HepG2 (cell line): ENCODE data around the gene CELSR3. TPM values are rescaled to one million over a fixed set of nuclear protein-coding genes. Genes with fewer than 3 reads are reported as not detected.

Source experiments
- CBFB ChIP-seq: sonication (generic); formaldehyde crosslinking; IDR thresholded peaks from 2 replicates; pipeline ENCODE4 v1.4.0; 2020; ENCODE audit warnings: missing genetic modification reagents
- GATAD1 ChIP-seq: IDR thresholded peaks from 2 replicates; pipeline ENCODE4 v1.6.1; 2016; ENCODE audit warnings: missing genetic modification reagents, missing compliant biosample characterization
- HDAC1 ChIP-seq: sonication (generic); formaldehyde crosslinking; IDR thresholded peaks from 2 replicates; pipeline ENCODE4 v1.5.1; 2020; ENCODE audit warnings: mild to moderate bottlenecking, missing genetic modification reagents
- HMG20B ChIP-seq: conservative IDR thresholded peaks from 2 replicates; pipeline ENCODE4 v1.6.1; 2016; ENCODE audit warnings: missing genetic modification reagents, missing compliant biosample characterization
- KAT8 ChIP-seq: IDR thresholded peaks from 2 replicates; pipeline ENCODE4 v1.6.1; 2016; ENCODE audit warnings: missing genetic modification reagents, missing compliant biosample characterization
- MEIS2 ChIP-seq: sonication (generic); formaldehyde crosslinking; IDR thresholded peaks from 2 replicates; pipeline ENCODE4 v1.9.0; 2021; ENCODE audit warnings: mild to moderate bottlenecking, missing genetic modification reagents
- MXI1 ChIP-seq: IDR thresholded peaks from 3 replicates; pipeline ENCODE4 v1.6.1; 2012; ENCODE audit warnings: low read depth, low read length, inconsistent platforms, borderline replicate concordance
- NBN ChIP-seq: fragments of 450-650 bp; conservative IDR thresholded peaks from 2 replicates; pipeline ENCODE4 v1.6.1; 2017
- NCOA2 ChIP-seq: sonication (generic); formaldehyde crosslinking; IDR thresholded peaks from 2 replicates; pipeline ENCODE4 v1.8.0; 2022; ENCODE audit warnings: inconsistent platforms
- PRPF4 ChIP-seq: fragments of 200-400 bp; formaldehyde crosslinking; IDR thresholded peaks from 2 replicates; pipeline ENCODE4 v1.6.1; 2016; ENCODE audit warnings: low read length, low read depth; ENCODE audit not compliant: poor library complexity, severe bottlenecking
- SNAPC2 ChIP-seq: sonication (generic); formaldehyde crosslinking; IDR thresholded peaks from 2 replicates; pipeline ENCODE4 v1.8.1; 2022; ENCODE audit warnings: mild to moderate bottlenecking, missing genetic modification reagents
- SRSF4 ChIP-seq: fragments of 200-400 bp; formaldehyde crosslinking; IDR thresholded peaks from one replicate; pipeline ENCODE4 v1.6.1; 2018; ENCODE audit warnings: mild to moderate bottlenecking, low read depth, low read length, moderate library complexity; ENCODE audit not compliant: poor library complexity, severe bottlenecking
- ZFP41 ChIP-seq: sonication (generic); formaldehyde crosslinking; IDR thresholded peaks from 2 replicates; pipeline ENCODE4 v1.4.0; 2020; ENCODE audit warnings: mild to moderate bottlenecking, missing genetic modification reagents, borderline replicate concordance
- ZNF343 ChIP-seq: sonication (generic); formaldehyde crosslinking; IDR thresholded peaks from 2 replicates; pipeline ENCODE4 v1.4.0; 2020; ENCODE audit warnings: mild to moderate bottlenecking, missing genetic modification reagents
- ZNF776 ChIP-seq: sonication (generic); formaldehyde crosslinking; IDR thresholded peaks from 2 replicates; pipeline ENCODE4 v1.4.0; 2020; ENCODE audit warnings: mild to moderate bottlenecking, missing genetic modification reagents
- ZNF850 ChIP-seq: sonication (generic); formaldehyde crosslinking; conservative IDR thresholded peaks from 2 replicates; pipeline ENCODE4 v1.9.0; 2021; ENCODE audit warnings: mild to moderate bottlenecking, missing genetic modification reagents
- polyA plus RNA-seq, 8 experiments: library from polyadenylated mRNA; depleted of rRNA in 3 of 8; stranded (reverse) in 7 of 8; unstranded in 1 of 8; fragments of >200 nt; fragmentation: Illumina TruSeq in 4 of 8; extraction: Trizol in 4 of 8; gene quantifications; 2 replicates each; pipeline versions ENCODE4 v1.2.1 to v1.2.3, GENCODE V29; 2011 to 2016; ENCODE audit warnings: low read depth in 4 of 8, missing spikeins in 1 of 8, mixed read lengths in 1 of 8; ENCODE audit not compliant: insufficient read depth in 1 of 8
- total RNA-seq, 5 experiments: library from RNA; depleted of rRNA; stranded (reverse); fragments of >200 nt; fragmentation: Illumina TruSeq; extraction: Trizol; gene quantifications; 2 replicates each; pipeline ENCODE4 v1.2.3, GENCODE V29; 2016; ENCODE audit warnings: low read depth in 1 of 5
- TF ChIP-seq, protein P1 (sequence below): sonication (generic); formaldehyde crosslinking; IDR thresholded peaks from 2 replicates; pipeline ENCODE4 v1.4.0; 2020; ENCODE audit warnings: missing genetic modification reagents
- TF ChIP-seq, protein P2 (sequence below): sonication (generic); formaldehyde crosslinking; conservative IDR thresholded peaks from 2 replicates; pipeline ENCODE4 v1.5.0; 2020; ENCODE audit warnings: missing genetic modification reagents
- TF ChIP-seq, protein P3 (sequence below): sonication (generic); formaldehyde crosslinking; IDR thresholded peaks from 2 replicates; pipeline ENCODE4 v1.5.0; 2020; ENCODE audit warnings: missing genetic modification reagents
- TF ChIP-seq, protein P4 (sequence below): sonication (generic); formaldehyde crosslinking; IDR thresholded peaks from 2 replicates; pipeline ENCODE4 v1.5.1; 2020; ENCODE audit warnings: missing genetic modification reagents, mild to moderate bottlenecking, borderline replicate concordance
- TF ChIP-seq, protein P5 (sequence below): sonication (generic); formaldehyde crosslinking; IDR thresholded peaks from 2 replicates; pipeline ENCODE4 v1.4.0; 2020; ENCODE audit warnings: missing genetic modification reagents, mild to moderate bottlenecking, borderline replicate concordance
- TF ChIP-seq, protein P6 (sequence below): sonication (generic); formaldehyde crosslinking; IDR thresholded peaks from 2 replicates; pipeline ENCODE4 v1.5.0; 2020; ENCODE audit warnings: missing genetic modification reagents

Gene CELSR3
- total and polyA plus RNA-seq, 2 of the 13 experiments (the other 11 are each of a cell fraction or from before 2014, with no cell fraction given) = 5.4 to 6.7 TPM

DNA sequence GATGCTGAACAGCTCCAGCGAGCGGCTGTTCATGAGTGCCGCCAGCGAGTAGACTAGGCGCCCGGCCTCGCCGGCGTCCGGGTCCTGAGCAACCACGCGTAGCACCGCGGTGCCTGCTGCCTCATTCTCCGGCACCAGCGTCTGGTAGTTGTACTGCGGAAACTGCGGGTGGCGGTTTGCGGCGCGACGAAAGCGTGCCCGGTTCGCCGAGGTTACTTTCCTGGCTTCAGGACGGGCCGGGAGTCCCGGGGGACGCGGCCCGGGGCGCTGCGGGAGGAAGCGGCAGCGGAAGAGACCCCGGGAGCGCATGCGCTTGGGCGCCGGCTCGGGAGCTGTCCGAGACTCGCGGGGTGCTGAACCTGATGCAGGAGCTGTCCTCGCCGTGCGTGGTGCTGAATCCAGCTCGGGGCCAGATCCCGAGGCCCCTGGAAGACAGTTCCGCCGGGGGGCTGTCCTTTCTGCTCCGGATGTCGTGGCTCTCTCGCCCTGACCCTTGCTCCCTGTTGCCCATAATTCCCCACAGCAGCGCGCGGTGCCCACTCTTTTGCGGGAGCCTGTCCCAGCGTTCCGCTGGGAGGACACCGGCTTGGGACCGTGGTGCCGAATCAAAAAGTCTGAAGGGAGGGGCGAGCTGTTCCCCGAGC is 1.1 kb downstream of the CELSR3 start (continued):
- TF ChIP-seq, protein P1, sequence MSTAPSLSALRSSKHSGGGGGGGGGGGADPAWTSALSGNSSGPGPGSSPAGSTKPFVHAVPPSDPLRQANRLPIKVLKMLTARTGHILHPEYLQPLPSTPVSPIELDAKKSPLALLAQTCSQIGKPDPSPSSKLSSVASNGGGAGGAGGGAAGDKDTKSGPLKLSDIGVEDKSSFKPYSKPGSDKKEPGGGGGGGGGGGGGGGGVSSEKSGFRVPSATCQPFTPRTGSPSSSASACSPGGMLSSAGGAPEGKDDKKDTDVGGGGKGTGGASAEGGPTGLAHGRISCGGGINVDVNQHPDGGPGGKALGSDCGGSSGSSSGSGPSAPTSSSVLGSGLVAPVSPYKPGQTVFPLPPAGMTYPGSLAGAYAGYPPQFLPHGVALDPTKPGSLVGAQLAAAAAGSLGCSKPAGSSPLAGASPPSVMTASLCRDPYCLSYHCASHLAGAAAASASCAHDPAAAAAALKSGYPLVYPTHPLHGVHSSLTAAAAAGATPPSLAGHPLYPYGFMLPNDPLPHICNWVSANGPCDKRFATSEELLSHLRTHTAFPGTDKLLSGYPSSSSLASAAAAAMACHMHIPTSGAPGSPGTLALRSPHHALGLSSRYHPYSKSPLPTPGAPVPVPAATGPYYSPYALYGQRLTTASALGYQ (CRISPR knock-in tag) = peak; percentile 100
- peak; percentile 100 for TF ChIP-seq MEIS2 (CRISPR knock-in tag)
- TF ChIP-seq CBFB (CRISPR knock-in tag) = peak; percentile 98
- TF ChIP-seq, protein P2, sequence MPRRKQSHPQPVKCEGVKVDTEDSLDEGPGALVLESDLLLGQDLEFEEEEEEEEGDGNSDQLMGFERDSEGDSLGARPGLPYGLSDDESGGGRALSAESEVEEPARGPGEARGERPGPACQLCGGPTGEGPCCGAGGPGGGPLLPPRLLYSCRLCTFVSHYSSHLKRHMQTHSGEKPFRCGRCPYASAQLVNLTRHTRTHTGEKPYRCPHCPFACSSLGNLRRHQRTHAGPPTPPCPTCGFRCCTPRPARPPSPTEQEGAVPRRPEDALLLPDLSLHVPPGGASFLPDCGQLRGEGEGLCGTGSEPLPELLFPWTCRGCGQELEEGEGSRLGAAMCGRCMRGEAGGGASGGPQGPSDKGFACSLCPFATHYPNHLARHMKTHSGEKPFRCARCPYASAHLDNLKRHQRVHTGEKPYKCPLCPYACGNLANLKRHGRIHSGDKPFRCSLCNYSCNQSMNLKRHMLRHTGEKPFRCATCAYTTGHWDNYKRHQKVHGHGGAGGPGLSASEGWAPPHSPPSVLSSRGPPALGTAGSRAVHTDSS (CRISPR knock-in tag) = no peak
- TF ChIP-seq ZNF343 (CRISPR knock-in tag) = peak; percentile 100
- TF ChIP-seq SRSF4 = no peak
- TF ChIP-seq NBN = no peak
- TF ChIP-seq ZNF776 = peak; percentile 100
- TF ChIP-seq, protein P3, sequence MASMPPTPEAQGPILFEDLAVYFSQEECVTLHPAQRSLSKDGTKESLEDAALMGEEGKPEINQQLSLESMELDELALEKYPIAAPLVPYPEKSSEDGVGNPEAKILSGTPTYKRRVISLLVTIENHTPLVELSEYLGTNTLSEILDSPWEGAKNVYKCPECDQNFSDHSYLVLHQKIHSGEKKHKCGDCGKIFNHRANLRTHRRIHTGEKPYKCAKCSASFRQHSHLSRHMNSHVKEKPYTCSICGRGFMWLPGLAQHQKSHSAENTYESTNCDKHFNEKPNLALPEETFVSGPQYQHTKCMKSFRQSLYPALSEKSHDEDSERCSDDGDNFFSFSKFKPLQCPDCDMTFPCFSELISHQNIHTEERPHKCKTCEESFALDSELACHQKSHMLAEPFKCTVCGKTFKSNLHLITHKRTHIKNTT (CRISPR knock-in tag) = 0 out of 2 replicates have a peak, but pooled peaks have one; percentile 80
- TF ChIP-seq ZNF850 = peak; percentile 99
- TF ChIP-seq, protein P4, sequence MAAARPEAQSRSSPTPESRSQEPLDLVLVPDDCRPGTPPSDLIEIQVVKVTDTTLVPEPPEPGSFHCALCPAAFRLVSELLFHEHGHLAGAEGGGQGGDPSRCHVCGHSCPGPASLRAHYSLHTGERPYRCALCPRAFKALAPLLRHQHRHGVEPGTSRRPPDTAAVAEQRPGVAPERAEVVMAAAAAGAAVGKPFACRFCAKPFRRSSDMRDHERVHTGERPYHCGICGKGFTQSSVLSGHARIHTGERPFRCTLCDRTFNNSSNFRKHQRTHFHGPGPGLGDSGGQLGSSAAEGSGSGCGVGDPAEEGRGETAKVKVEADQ = peak; percentile 100
- TF ChIP-seq KAT8 (CRISPR knock-in tag) = peak; percentile 98
- TF ChIP-seq HMG20B (CRISPR knock-in tag) = peak; percentile 99
- TF ChIP-seq, protein P5, sequence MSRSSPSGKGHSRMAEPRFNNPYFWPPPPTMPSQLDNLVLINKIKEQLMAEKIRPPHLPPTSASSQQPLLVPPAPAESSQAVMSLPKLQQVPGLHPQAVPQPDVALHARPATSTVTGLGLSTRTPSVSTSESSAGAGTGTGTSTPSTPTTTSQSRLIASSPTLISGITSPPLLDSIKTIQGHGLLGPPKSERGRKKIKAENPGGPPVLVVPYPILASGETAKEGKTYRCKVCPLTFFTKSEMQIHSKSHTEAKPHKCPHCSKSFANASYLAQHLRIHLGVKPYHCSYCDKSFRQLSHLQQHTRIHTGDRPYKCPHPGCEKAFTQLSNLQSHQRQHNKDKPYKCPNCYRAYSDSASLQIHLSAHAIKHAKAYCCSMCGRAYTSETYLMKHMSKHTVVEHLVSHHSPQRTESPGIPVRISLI (CRISPR knock-in tag) = peak; percentile 86
- TF ChIP-seq PRPF4 = no peak
- peak; percentile 97 for TF ChIP-seq NCOA2
- peak; percentile 99 for TF ChIP-seq MXI1
- TF ChIP-seq GATAD1 (CRISPR knock-in tag) = peak; percentile 92
- TF ChIP-seq HDAC1 = peak; percentile 100
- peak; percentile 99 for TF ChIP-seq SNAPC2
- TF ChIP-seq ZFP41 (CRISPR knock-in tag) = peak; percentile 100
- TF ChIP-seq, protein P6, sequence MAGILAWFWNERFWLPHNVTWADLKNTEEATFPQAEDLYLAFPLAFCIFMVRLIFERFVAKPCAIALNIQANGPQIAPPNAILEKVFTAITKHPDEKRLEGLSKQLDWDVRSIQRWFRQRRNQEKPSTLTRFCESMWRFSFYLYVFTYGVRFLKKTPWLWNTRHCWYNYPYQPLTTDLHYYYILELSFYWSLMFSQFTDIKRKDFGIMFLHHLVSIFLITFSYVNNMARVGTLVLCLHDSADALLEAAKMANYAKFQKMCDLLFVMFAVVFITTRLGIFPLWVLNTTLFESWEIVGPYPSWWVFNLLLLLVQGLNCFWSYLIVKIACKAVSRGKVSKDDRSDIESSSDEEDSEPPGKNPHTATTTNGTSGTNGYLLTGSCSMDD (CRISPR knock-in tag) = peak; percentile 100
